Caco-2 (cell line): ENCODE results near the gene RHOT2. TPM values are rescaled to one million over a fixed set of nuclear protein-coding genes. Genes with fewer than 3 reads are reported as not detected.

Experiments used
- BruUV-seq: library from RNA; stranded (reverse); fragments of 400-500 nt; replicated peaks from 2 replicates; lab custom pipeline; 2021; lab: Mats Ljungman, UMichigan
- CTCF ChIA-PET: fragments of 300-600 bp; sonication (Branson Sonifier 250); formaldehyde crosslinking; loops from one replicate; lab custom pipeline; 2022; ENCODE audit warnings: antibody characterized with exemption; lab: Charles Lee
- POLR2A ChIA-PET: fragments of 300-600 bp; sonication (Branson Sonifier 250); formaldehyde crosslinking; loops from one replicate; lab custom pipeline; 2022; ENCODE audit warnings: antibody characterized with exemption; lab: Charles Lee
- DNase-seq, 2 experiments: peaks; one replicate each; pipeline versions ENCODE4 v3.0.0 to v3.0.0-alpha.2; 2020 to 2022
- H3K27me3 ChIP-seq: replicated peaks from 2 replicates; pipeline ENCODE4 v1.6.0; 2011; ENCODE audit warnings: low read length; ENCODE audit not compliant: control insufficient read depth, insufficient read depth
- H3K36me3 ChIP-seq: 2 replicates; pipeline ENCODE4 v1.5.1; 2011; ENCODE audit warnings: low read length; ENCODE audit not compliant: control insufficient read depth, insufficient read depth
- H3K4me1 ChIP-seq: fragments of 250-450 bp; sonication (Bioruptor Pico); 2 replicates; pipeline ENCODE4 v1.5.1; 2020; ENCODE audit warnings: mild to moderate bottlenecking
- H3K4me3 ChIP-seq: 2 replicates; pipeline ENCODE4 v1.5.1; 2011; ENCODE audit warnings: low read depth, mild to moderate bottlenecking, control low read depth, low read length
- H3K9me3 ChIP-seq: fragments of 250-450 bp; sonication (Bioruptor Pico); 2 replicates; pipeline ENCODE4 v1.5.1; 2020; ENCODE audit warnings: mild to moderate bottlenecking, moderate library complexity
- H3K27ac Mint-ChIP-seq: one replicate; pipeline ENCODE4 v1.8.0; 2022; ENCODE audit warnings: mixed read lengths; ENCODE audit not compliant: unreplicated experiment
- H3K27me3 Mint-ChIP-seq: one replicate; pipeline ENCODE4 v1.8.0; 2022; ENCODE audit warnings: mixed read lengths; ENCODE audit not compliant: insufficient read depth, unreplicated experiment
- H3K36me3 Mint-ChIP-seq: one replicate; pipeline ENCODE4 v1.8.0; 2022; ENCODE audit warnings: mild to moderate bottlenecking, mixed read lengths; ENCODE audit not compliant: insufficient read depth, unreplicated experiment
- H3K4me1 Mint-ChIP-seq: one replicate; pipeline ENCODE4 v1.8.0; 2022; ENCODE audit warnings: low read depth, mixed read lengths; ENCODE audit not compliant: unreplicated experiment
- H3K4me3 Mint-ChIP-seq: one replicate; pipeline ENCODE4 v1.8.0; 2022; ENCODE audit warnings: mild to moderate bottlenecking, moderate library complexity, mixed read lengths; ENCODE audit not compliant: unreplicated experiment
- H3K9me3 Mint-ChIP-seq: one replicate; pipeline ENCODE4 v1.8.0; 2022; ENCODE audit warnings: mixed read lengths; ENCODE audit not compliant: unreplicated experiment
- CTCF ChIP-seq, 2 experiments: fragments of 200-600 bp in 1 of 2; IDR thresholded peaks; 1 replicate in 1 of 2; 2 replicates in 1 of 2; pipeline versions ENCODE4 v1.5.1 to v1.8.0; 2011 to 2022; ENCODE audit warnings: antibody characterized with exemption in 1 of 2, control low read depth in 1 of 2, inconsistent platforms in 1 of 2, low read depth in 1 of 2, low read length in 1 of 2, mild to moderate bottlenecking in 1 of 2, moderate library complexity in 1 of 2; ENCODE audit not compliant: insufficient read depth in 1 of 2, severe bottlenecking in 1 of 2, unreplicated experiment in 1 of 2
- intact Hi-C: fragments of 100-400 bp; cut with micrococcal nuclease; formaldehyde crosslinking; loops from one replicate; pipeline ENCODE4 v1.10.0; 2022; ENCODE audit not compliant: unreplicated experiment
- total RNA-seq: library from RNA; stranded (reverse); gene quantifications from 2 replicates; pipeline ENCODE4 v1.2.3, GENCODE V29; 2022

The RHOT2 gene
- total RNA-seq, 1 experiment from 2014 or later: 96.7 TPM

GRCh38 chr16:637081-638018 is 30.6 kb upstream of the RHOT2 start:
- Mint-ChIP-seq H3K4me1 (no peaks in the 10 kb centered on the region), H3K4me3 (peak overlapping the region; percentile 93), H3K27me3 (no peaks in the 10 kb centered on the region), H3K36me3 (peaks cover 14% of the 10 kb centered on the region), H3K9me3 (no peaks in the 10 kb centered on the region), H3K27ac (peak overlapping the region; percentile 98)
- Histone ChIP-seq H3K36me3 (no peaks in the 10 kb centered on the region), H3K9me3 (no peaks in the 10 kb centered on the region), H3K4me1 (peaks cover 10% of the 10 kb centered on the region), H3K27me3 (no peaks in the 10 kb centered on the region), H3K4me3 (peak overlapping the region; percentile 73)
- BruUV-seq: no TSS peak
- DNase-seq: peak; percentile 84 to 90
- ChIA-PET POLR2A (no interaction called here), CTCF (interaction anchor here (0.9 to 1.3 kb wide), 2 partner anchors 47 to 110 kb away, joined by 4 to 5 read pairs; partner anchors contain the start of gene CAPN15)
- intact Hi-C loops: loop anchor here (2.0 kb wide), 1 partner anchor 49 kb away; no protein-coding TSS in a partner anchor
- TF ChIP-seq CTCF (IDR thresholded peaks at IDR 0.05; ENCODE audit: insufficient read depth in 1 of 2, low read depth in 1 of 2, low read length in 1 of 2, severe bottlenecking in 1 of 2, unreplicated experiment in 1 of 2): no peak

- ChIA-PET CTCF (no interaction called here), POLR2A (no interaction called here)
- H3K4me3 ChIP-seq: no peak overlapping the region
- peaks cover 14% of the 10 kb centered on the region for H3K4me1 ChIP-seq
- H3K27me3 ChIP-seq: no peaks in the 10 kb centered on the region
- no peak for DNase-seq
- no peaks in the 10 kb centered on the region for H3K9me3 Mint-ChIP-seq
- no peak for TF ChIP-seq CTCF (IDR thresholded peaks at IDR 0.05; ENCODE audit: insufficient read depth in 1 of 2, low read depth in 1 of 2, low read length in 1 of 2, severe bottlenecking in 1 of 2, unreplicated experiment in 1 of 2)
- H3K27ac Mint-ChIP-seq: no peak overlapping the region
- H3K9me3 ChIP-seq: no peaks in the 10 kb centered on the region
- intact Hi-C loops: no loop called here
- peak overlapping the region; percentile 93 for H3K4me3 Mint-ChIP-seq
- H3K27me3 Mint-ChIP-seq: no peaks in the 10 kb centered on the region
- H3K36me3 Mint-ChIP-seq: peaks cover 14% of the 10 kb centered on the region
- no peaks in the 10 kb centered on the region for H3K36me3 ChIP-seq
- H3K4me1 Mint-ChIP-seq: no peaks in the 10 kb centered on the region
- no TSS peak for BruUV-seq
Observed at GRCh38 chr16:638034-638543, 29.8 kb upstream of the RHOT2 start.

GRCh38 chr16:638836-639235 is 29.1 kb upstream of the RHOT2 start:
- no peak for DNase-seq
- H3K36me3 Mint-ChIP-seq: peaks cover 14% of the 10 kb centered on the region
- Histone ChIP-seq H3K36me3 (no peaks in the 10 kb centered on the region), H3K27me3 (no peaks in the 10 kb centered on the region), H3K9me3 (no peaks in the 10 kb centered on the region), H3K4me3 (no peak overlapping the region), H3K4me1 (peaks cover 15% of the 10 kb centered on the region)
- no peak overlapping the region for H3K27ac Mint-ChIP-seq
- intact Hi-C loops: no loop called here
- TF ChIP-seq CTCF (IDR thresholded peaks at IDR 0.05; ENCODE audit: insufficient read depth in 1 of 2, low read depth in 1 of 2, low read length in 1 of 2, severe bottlenecking in 1 of 2, unreplicated experiment in 1 of 2): no peak
- H3K9me3 Mint-ChIP-seq: no peaks in the 10 kb centered on the region
- no peaks in the 10 kb centered on the region for H3K4me1 Mint-ChIP-seq
- ChIA-PET POLR2A (no interaction called here), CTCF (no interaction called here)
- H3K27me3 Mint-ChIP-seq: no peaks in the 10 kb centered on the region
- no peak overlapping the region for H3K4me3 Mint-ChIP-seq
- no TSS peak for BruUV-seq
